ENCODE results near the gene GGN. TPM values are rescaled to one million over a fixed set of nuclear protein-coding genes. Genes with fewer than 3 reads are reported as not detected.

Gene GGN
- total RNA-seq, 1 experiment from 2014 or later = 0.47 TPM

- Histone ChIP-seq H4K20me1 (ENCODE audit: insufficient read depth) (no peaks in the 10 kb centered on the region), H3K9me2 (ENCODE audit: insufficient read depth) (no peaks in the 10 kb centered on the region), H3K4me2 (ENCODE audit: low read length) (no peak overlapping the region), H3K9ac (ENCODE audit: low read length) (no peak overlapping the region), H3K79me2 (ENCODE audit: insufficient read depth, low read length) (peaks cover 7% of the 10 kb centered on the region), H3K27ac (ENCODE audit: low read depth, low read length) (no peak overlapping the region), H3K36me3 (ENCODE audit: control insufficient read depth in 1 of 2, insufficient read depth in 2 of 2, low read length in 2 of 2) (no peaks in the 10 kb centered on the region; a peak in 1 of 4 replicates), H2AFZ (ENCODE audit: low read depth, low read length, poor library complexity, severe bottlenecking) (no peak overlapping the region), H3K4me3 (replicated peaks in 1 of 2; ENCODE audit: low read depth in 1 of 2, low read length in 2 of 2) (no peak overlapping the region), H3K9me3 (ENCODE audit: control insufficient read depth in 1 of 2, insufficient read depth in 1 of 2, low read depth in 1 of 2, low read length in 2 of 2) (no peaks in the 10 kb centered on the region), H3K4me1 (ENCODE audit: control insufficient read depth in 1 of 2, insufficient read depth in 2 of 2, low read length in 2 of 2) (peaks cover 4 to 7% of the 10 kb centered on the region in 2 experiments; a peak in 2 of 4 replicates), H3K27me3 (ENCODE audit: insufficient read depth, low read length) (no peaks in the 10 kb centered on the region)
- no TSS peak for BruUV-seq (replicated peaks)
- no peak for DNase-seq (ENCODE audit: low read depth, low spot score)
- ATAC-seq = no peak
- intact Hi-C loops (cut with micrococcal nuclease) = no loop called here
- ChIA-PET RAD21 (ENCODE audit: low non-redundant PET in 1 of 2, low total read pairs in 2 of 2, uncharacterized antibody in 2 of 2, unreplicated experiment in 2 of 2) (interaction anchor here in 1 of 2 experiments (0.6 kb wide), 1 partner anchor 939 kb away, joined by 6 read pairs; no protein-coding TSS in a partner anchor), POLR2A (no interaction called here), CTCF (no interaction called here)
- TF ChIP-seq CBX3 (IDR thresholded peaks at IDR 0.05; ENCODE audit: low read depth) (no peak), ZNF274 (IDR thresholded peaks at IDR 0.05; ENCODE audit: low read depth, low read length) (no peak), CEBPB (IDR thresholded peaks at IDR 0.05; ENCODE audit: low read depth) (no peak), YY1 (IDR thresholded peaks at IDR 0.05; ENCODE audit: extremely low read depth, insufficient replicate concordance, low read depth, low read length) (no peak), JUND (IDR thresholded peaks at IDR 0.05) (no peak), EZH2 (IDR thresholded peaks at IDR 0.05) (no peak), RAD21 (IDR thresholded peaks at IDR 0.05; ENCODE audit: low read depth) (no peak), EGR1 (IDR thresholded peaks at IDR 0.05; ENCODE audit: low read depth) (no peak), POLR2AphosphoS5 (IDR thresholded peaks at IDR 0.05; ENCODE audit: low read depth, low read length) (no peak), TCF7L2 (IDR thresholded peaks at IDR 0.05; ENCODE audit: borderline replicate concordance, extremely low read depth, insufficient read depth, insufficient read length) (no peak), ZFX (IDR thresholded peaks at IDR 0.05) (no peak), SIN3A (IDR thresholded peaks at IDR 0.05; ENCODE audit: low read depth) (no peak), ELF1 (IDR thresholded peaks at IDR 0.05; ENCODE audit: borderline replicate concordance, low read depth) (no peak)
- TF ChIP-seq, protein P1, sequence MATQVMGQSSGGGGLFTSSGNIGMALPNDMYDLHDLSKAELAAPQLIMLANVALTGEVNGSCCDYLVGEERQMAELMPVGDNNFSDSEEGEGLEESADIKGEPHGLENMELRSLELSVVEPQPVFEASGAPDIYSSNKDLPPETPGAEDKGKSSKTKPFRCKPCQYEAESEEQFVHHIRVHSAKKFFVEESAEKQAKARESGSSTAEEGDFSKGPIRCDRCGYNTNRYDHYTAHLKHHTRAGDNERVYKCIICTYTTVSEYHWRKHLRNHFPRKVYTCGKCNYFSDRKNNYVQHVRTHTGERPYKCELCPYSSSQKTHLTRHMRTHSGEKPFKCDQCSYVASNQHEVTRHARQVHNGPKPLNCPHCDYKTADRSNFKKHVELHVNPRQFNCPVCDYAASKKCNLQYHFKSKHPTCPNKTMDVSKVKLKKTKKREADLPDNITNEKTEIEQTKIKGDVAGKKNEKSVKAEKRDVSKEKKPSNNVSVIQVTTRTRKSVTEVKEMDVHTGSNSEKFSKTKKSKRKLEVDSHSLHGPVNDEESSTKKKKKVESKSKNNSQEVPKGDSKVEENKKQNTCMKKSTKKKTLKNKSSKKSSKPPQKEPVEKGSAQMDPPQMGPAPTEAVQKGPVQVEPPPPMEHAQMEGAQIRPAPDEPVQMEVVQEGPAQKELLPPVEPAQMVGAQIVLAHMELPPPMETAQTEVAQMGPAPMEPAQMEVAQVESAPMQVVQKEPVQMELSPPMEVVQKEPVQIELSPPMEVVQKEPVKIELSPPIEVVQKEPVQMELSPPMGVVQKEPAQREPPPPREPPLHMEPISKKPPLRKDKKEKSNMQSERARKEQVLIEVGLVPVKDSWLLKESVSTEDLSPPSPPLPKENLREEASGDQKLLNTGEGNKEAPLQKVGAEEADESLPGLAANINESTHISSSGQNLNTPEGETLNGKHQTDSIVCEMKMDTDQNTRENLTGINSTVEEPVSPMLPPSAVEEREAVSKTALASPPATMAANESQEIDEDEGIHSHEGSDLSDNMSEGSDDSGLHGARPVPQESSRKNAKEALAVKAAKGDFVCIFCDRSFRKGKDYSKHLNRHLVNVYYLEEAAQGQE (IDR thresholded peaks at IDR 0.05; ENCODE audit: low read depth) = no peak
- TF ChIP-seq, protein P2, sequence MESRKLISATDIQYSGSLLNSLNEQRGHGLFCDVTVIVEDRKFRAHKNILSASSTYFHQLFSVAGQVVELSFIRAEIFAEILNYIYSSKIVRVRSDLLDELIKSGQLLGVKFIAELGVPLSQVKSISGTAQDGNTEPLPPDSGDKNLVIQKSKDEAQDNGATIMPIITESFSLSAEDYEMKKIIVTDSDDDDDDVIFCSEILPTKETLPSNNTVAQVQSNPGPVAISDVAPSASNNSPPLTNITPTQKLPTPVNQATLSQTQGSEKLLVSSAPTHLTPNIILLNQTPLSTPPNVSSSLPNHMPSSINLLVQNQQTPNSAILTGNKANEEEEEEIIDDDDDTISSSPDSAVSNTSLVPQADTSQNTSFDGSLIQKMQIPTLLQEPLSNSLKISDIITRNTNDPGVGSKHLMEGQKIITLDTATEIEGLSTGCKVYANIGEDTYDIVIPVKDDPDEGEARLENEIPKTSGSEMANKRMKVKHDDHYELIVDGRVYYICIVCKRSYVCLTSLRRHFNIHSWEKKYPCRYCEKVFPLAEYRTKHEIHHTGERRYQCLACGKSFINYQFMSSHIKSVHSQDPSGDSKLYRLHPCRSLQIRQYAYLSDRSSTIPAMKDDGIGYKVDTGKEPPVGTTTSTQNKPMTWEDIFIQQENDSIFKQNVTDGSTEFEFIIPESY (IDR thresholded peaks at IDR 0.05; ENCODE audit: extremely low read depth, insufficient replicate concordance, low read length) = no peak
These were observed 17.5 kb downstream of the GGN start for GRCh38 chr19:38370299-38370698.

All from HCT116 (cell line).